Endothelial cell of umbilical vein (primary cell): ENCODE measurements around the gene HECW1. TPM values are rescaled to one million over a fixed set of nuclear protein-coding genes. Genes with fewer than 3 reads are reported as not detected.
"Not testable (repeated sequence)": the region's sequence is repeated elsewhere in the genome, so short reads cannot be mapped to it uniquely, and the experiment has no call there.

Experiments
- BruUV-seq: library from RNA; stranded (reverse); fragments of 400-500 nt; replicated peaks from 2 replicates; lab custom pipeline; 2021; lab: Mats Ljungman, UMichigan
- CTCF ChIA-PET: fragments of 300-600, 350-600 bp; sonication (Branson Sonifier 250); formaldehyde crosslinking; loops from one replicate; lab custom pipeline; 2021; ENCODE audit warnings: antibody characterized with exemption, inconsistent platforms; lab: Charles Lee
- POLR2A ChIA-PET: fragments of 300-600, 350-600 bp; sonication (Branson Sonifier 250); formaldehyde crosslinking; loops from one replicate; lab custom pipeline; 2021; ENCODE audit warnings: antibody characterized with exemption, inconsistent platforms; lab: Charles Lee
- DNase-seq: peaks from one replicate; pipeline ENCODE4 v3.0.0-alpha.2; 2011; ENCODE audit warnings: low read depth, low spot score
- FAIRE-seq: peaks from 2 replicates; lab custom pipeline; 2011; peaks lifted over from hg19 to GRCh38; lab: Jason Lieb, UNC
- H2AFZ ChIP-seq: 2 replicates; pipeline ENCODE4 v1.6.0; 2012; ENCODE audit warnings: low read depth, low read length, control low read depth, inconsistent platforms
- H3K27ac ChIP-seq: 2 replicates; pipeline ENCODE4 v1.5.1; 2011; ENCODE audit warnings: low read depth, mild to moderate bottlenecking, control low read depth, low read length, moderate library complexity; ENCODE audit not compliant: insufficient read depth
- H3K27me3 ChIP-seq, 2 experiments: 2 replicates each; pipeline versions ENCODE4 v1.6.0 to v1.6.1; 2011; ENCODE audit warnings: low read length in 2 of 2, mixed read lengths in 1 of 2; ENCODE audit not compliant: control insufficient read depth in 2 of 2, insufficient read depth in 2 of 2
- H3K36me3 ChIP-seq, 2 experiments: 2 replicates in 1 of 2; 3 replicates in 1 of 2; pipeline ENCODE4 v1.5.1; 2011; ENCODE audit warnings: low read length in 2 of 2, mild to moderate bottlenecking in 1 of 2, moderate library complexity in 1 of 2; ENCODE audit not compliant: control insufficient read depth in 2 of 2, insufficient read depth in 2 of 2; ENCODE audit errors: extremely low read depth in 1 of 2
- H3K4me1 ChIP-seq: 3 replicates; pipeline ENCODE4 v1.5.1; 2011; ENCODE audit warnings: mild to moderate bottlenecking, low read length; ENCODE audit not compliant: control insufficient read depth, insufficient read depth; ENCODE audit errors: extremely low read depth
- H3K4me2 ChIP-seq: 2 replicates; pipeline ENCODE4 v1.6.1; 2011; ENCODE audit warnings: low read length, control low read depth, mixed read lengths; ENCODE audit not compliant: insufficient read depth
- H3K4me3 ChIP-seq, 3 experiments: fragments of 200-600 bp in 1 of 3; sonication (generic), shearing (Covaris generic) in 1 of 3; replicated peaks in 1 of 3; 2 replicates each; pipeline ENCODE4 v1.5.1; 2011 to 2016; ENCODE audit warnings: control low read depth in 3 of 3, low read length in 3 of 3, mild to moderate bottlenecking in 2 of 3, inconsistent platforms in 1 of 3, low read depth in 1 of 3, moderate library complexity in 1 of 3; ENCODE audit not compliant: insufficient read depth in 1 of 3
- H3K79me2 ChIP-seq: 2 replicates; pipeline ENCODE4 v1.6.0; 2012; ENCODE audit warnings: low read length, inconsistent platforms; ENCODE audit not compliant: control insufficient read depth, insufficient read depth
- H3K9ac ChIP-seq: replicated peaks from 2 replicates; pipeline ENCODE3; 2011; ENCODE audit warnings: low read length, control low read depth; ENCODE audit not compliant: insufficient read depth; ENCODE audit errors: extremely low read depth
- H3K9me1 ChIP-seq: replicated peaks from 3 replicates; pipeline ENCODE4 v1.6.0; 2011; ENCODE audit warnings: mild to moderate bottlenecking, low read length; ENCODE audit not compliant: control insufficient read depth, insufficient read depth; ENCODE audit errors: extremely low read depth
- H3K9me3 ChIP-seq: replicated peaks from 2 replicates; pipeline ENCODE4 v1.5.1; 2012; ENCODE audit warnings: low read length, inconsistent platforms; ENCODE audit not compliant: control insufficient read depth, insufficient read depth
- H4K20me1 ChIP-seq: replicated peaks from 2 replicates; pipeline ENCODE3; 2011; ENCODE audit warnings: mild to moderate bottlenecking, low read length; ENCODE audit not compliant: control insufficient read depth, insufficient read depth; ENCODE audit errors: extremely low read depth
- CTCF ChIP-seq, 2 donors: IDR thresholded peaks; 1 replicate in 1 of 2; 2 replicates in 1 of 2; pipeline ENCODE4 v1.5.1; 2011; ENCODE audit warnings: low read length in 2 of 2, mild to moderate bottlenecking in 2 of 2, moderate library complexity in 2 of 2, control low read depth in 1 of 2, inconsistent platforms in 1 of 2, low read depth in 1 of 2; ENCODE audit not compliant: insufficient read depth in 1 of 2; ENCODE audit errors: extremely low read depth in 1 of 2
- EZH2 ChIP-seq: IDR thresholded peaks from 2 replicates; pipeline ENCODE4 v1.6.1; 2012; ENCODE audit warnings: borderline replicate concordance, low read depth, mild to moderate bottlenecking, moderate library complexity, low read length, inconsistent platforms; ENCODE audit not compliant: severe bottlenecking
- GATA2 ChIP-seq: IDR thresholded peaks from 2 replicates; pipeline ENCODE4 v1.7.0; 2011; ENCODE audit warnings: low read depth, mild to moderate bottlenecking, moderate library complexity, mixed read lengths, low read length; ENCODE audit not compliant: insufficient read length, insufficient read depth
- JUN ChIP-seq: IDR thresholded peaks from 2 replicates; pipeline ENCODE4 v1.6.1; 2011; ENCODE audit warnings: borderline replicate concordance, low read depth; ENCODE audit not compliant: insufficient read length, insufficient read depth
- MAX ChIP-seq: IDR thresholded peaks from 2 replicates; pipeline ENCODE4 v1.6.1; 2011; ENCODE audit not compliant: insufficient read depth, insufficient read length
- MYC ChIP-seq: IDR thresholded peaks from one replicate; pipeline ENCODE4 v1.6.1; 2011; ENCODE audit warnings: mild to moderate bottlenecking, low read depth, low read length
- POLR2A ChIP-seq: IDR thresholded peaks from 2 replicates; pipeline ENCODE4 v1.6.1; 2012; ENCODE audit warnings: low read depth, mild to moderate bottlenecking, control low read depth, low read length
- POLR2AphosphoS5 ChIP-seq: IDR thresholded peaks from 2 replicates; pipeline ENCODE4 v1.6.1; 2012; ENCODE audit warnings: low read depth, mild to moderate bottlenecking, control low read depth, low read length, moderate library complexity; ENCODE audit not compliant: insufficient read depth
- dilution Hi-C: fragments of 300-500 bp; cut with MboI; formaldehyde crosslinking; loops from one replicate; pipeline ENCODE4 v1.15.0; 2019; ENCODE audit warnings: low sequenced_read_pairs; ENCODE audit not compliant: extremely low pct_ligation_motif_present
- intact Hi-C: fragments of 100-400 bp; cut with micrococcal nuclease; formaldehyde crosslinking; loops from one replicate; pipeline ENCODE4 v1.10.0; 2022
- polyA plus RNA-seq, 4 experiments: library from polyadenylated mRNA; depleted of rRNA in 3 of 4; stranded (reverse) in 3 of 4; unstranded in 1 of 4; fragments of >200 nt; gene quantifications; 2 replicates each; pipeline versions ENCODE4 v1.2.1 to v1.2.3, GENCODE V29; 2011 to 2012; ENCODE audit warnings: missing spikeins in 1 of 4
- total RNA-seq: library from RNA; stranded (reverse); gene quantifications from 2 replicates; pipeline ENCODE4 v1.2.3, GENCODE V29; 2021

HECW1 gene
- total and polyA plus RNA-seq, 2 donors (not counting 3 experiments of a cell fraction or from before 2014, with no cell fraction given): not detected

GRCh38 chr7:43594020-43594419 lies 481.6 kb downstream of the HECW1 start:
- peaks cover under 1 to 9% of the 10 kb centered on the region in 2 experiments for H3K36me3 ChIP-seq
- H3K27me3 ChIP-seq: no peaks in the 10 kb centered on the region
- H3K4me1 ChIP-seq: peaks cover 13% of the 10 kb centered on the region
- H3K27ac ChIP-seq: no peak overlapping the region
- H3K9ac ChIP-seq: no peak overlapping the region
- H3K4me2 ChIP-seq: no peak overlapping the region
- ChIA-PET CTCF (interaction anchor here (0.6 to 3.6 kb wide), 2 partner anchors 11 to 106 kb away, joined by 4 to 21 read pairs; partner anchors contain the start of gene STK17A), POLR2A (interaction anchor here (1.3 kb wide), 1 partner anchor 11 kb away, joined by 4 read pairs; the partner anchor contains the start of gene STK17A)
- no peak overlapping the region for H2AFZ ChIP-seq
- H3K79me2 ChIP-seq: peaks cover 100% of the 10 kb centered on the region
- H3K9me3 ChIP-seq: no peaks in the 10 kb centered on the region
- H3K9me1 ChIP-seq: no peaks in the 10 kb centered on the region
- FAIRE-seq: no peak
- dilution Hi-C loops (loop anchor here (25.0 kb wide), 1 partner anchor 118 kb away; no protein-coding TSS in a partner anchor), intact Hi-C loops (no loop called here)
- BruUV-seq: no TSS peak
- H3K4me3 ChIP-seq: no peak overlapping the region
- DNase-seq: no peak
- H4K20me1 ChIP-seq: peaks cover 14% of the 10 kb centered on the region
- no peak for TF ChIP-seq EZH2
- no peak for TF ChIP-seq POLR2A
- no peak for TF ChIP-seq MAX
- no peak for TF ChIP-seq JUN
- TF ChIP-seq GATA2: no peak
- TF ChIP-seq MYC: no peak
- TF ChIP-seq CTCF (IDR thresholded peaks at IDR 0.05; ENCODE audit: extremely low read depth in 1 of 2, insufficient read depth in 1 of 2, low read depth in 1 of 2, low read length in 2 of 2): no peak
- no peak for TF ChIP-seq POLR2AphosphoS5

GRCh38 chr7:43596426-43596825 lies 484.0 kb downstream of the HECW1 start:
- DNase-seq, FAIRE-seq, H3K4me3 ChIP-seq, H4K20me1 ChIP-seq, H2AFZ ChIP-seq, H3K9me3 ChIP-seq, H3K4me2 ChIP-seq, intact Hi-C loops, H3K9me1 ChIP-seq, H3K27ac ChIP-seq, POLR2A ChIA-PET, H3K4me1 ChIP-seq, H3K9ac ChIP-seq, H3K27me3 ChIP-seq: not testable (repeated sequence)
- Histone ChIP-seq H3K36me3 (peaks cover 3 to 19% of the 10 kb centered on the region in 2 experiments), H3K79me2 (peaks cover 100% of the 10 kb centered on the region)
- CTCF ChIA-PET: interaction anchor here (3.6 kb wide), 1 partner anchor 14 kb away, joined by 21 read pairs; the partner anchor contains the start of gene STK17A
- dilution Hi-C loops: loop anchor here (25.0 kb wide), 1 partner anchor 116 kb away; no protein-coding TSS in a partner anchor
- TSS peak; percentile 5 for BruUV-seq
